K562 (cell line): Measurements from ENCODE around the gene AGPAT4. TPM values are rescaled to one million over a fixed set of nuclear protein-coding genes. Genes with fewer than 3 reads are reported as not detected.
A peak's percentile ranks its signal among the peaks of the same experiment; 100 is the strongest.

ENCODE experiments used
- ARHGAP35 ChIP-seq: fragments of 450-650 bp; IDR thresholded peaks from 2 replicates; pipeline ENCODE4 v1.6.1; 2018; ENCODE audit not compliant: partially characterized antibody
- BACH1 ChIP-seq: fragments of 200-800 bp; sonication (Bioruptor generic); IDR thresholded peaks from 2 replicates; pipeline ENCODE4 v1.6.1; 2016; ENCODE audit warnings: missing genetic modification characterization, missing compliant biosample characterization
- CBX2 ChIP-seq: fragments of 200-600 bp; sonication (generic); IDR thresholded peaks from one replicate; pipeline ENCODE4 v1.6.1; 2012; ENCODE audit warnings: mild to moderate bottlenecking, low read length, inconsistent platforms; ENCODE audit not compliant: insufficient read depth, poor library complexity, severe bottlenecking
- ELF1 ChIP-seq: fragments of 200-800 bp; sonication (Bioruptor generic); IDR thresholded peaks from 2 replicates; pipeline ENCODE4 v1.6.1; 2016; ENCODE audit warnings: missing genetic modification characterization, missing compliant biosample characterization
- ERF ChIP-seq: fragments of 450-650 bp; formaldehyde crosslinking; IDR thresholded peaks from 2 replicates; pipeline ENCODE4 v1.4.0; 2020; ENCODE audit warnings: mild to moderate bottlenecking, mixed read lengths
- RAD51 ChIP-seq: fragments of 450-650 bp; IDR thresholded peaks from 2 replicates; pipeline ENCODE4 v1.7.1; 2016; ENCODE audit warnings: low read depth, mild to moderate bottlenecking, borderline replicate concordance
- TAF15 ChIP-seq: fragments of 200-400 bp; formaldehyde crosslinking; IDR thresholded peaks from 2 replicates; pipeline ENCODE4 v1.6.1; 2017; ENCODE audit warnings: mild to moderate bottlenecking, low read depth, low read length, moderate library complexity
- ZBTB40 ChIP-seq, 2 experiments: fragments of 450-650 bp in 1 of 2; sonication (generic) in 1 of 2; formaldehyde crosslinking in 1 of 2; IDR thresholded peaks; 2 replicates each; pipeline versions ENCODE4 v1.7.1 to v1.9.0; 2016 to 2022; ENCODE audit warnings: inconsistent platforms in 1 of 2, mild to moderate bottlenecking in 1 of 2, missing genetic modification reagents in 1 of 2
- ZBTB43 ChIP-seq: sonication (generic); formaldehyde crosslinking; IDR thresholded peaks from 2 replicates; pipeline ENCODE4 v1.8.0; 2023; ENCODE audit warnings: mild to moderate bottlenecking, missing genetic modification reagents
- ZNF175 ChIP-seq: fragments of 200-800 bp; sonication (Bioruptor generic); IDR thresholded peaks from 2 replicates; pipeline ENCODE4 v1.6.1; 2016; ENCODE audit warnings: low read depth, mild to moderate bottlenecking, missing genetic modification characterization, missing compliant biosample characterization
- ZNF511 ChIP-seq: sonication (generic); formaldehyde crosslinking; IDR thresholded peaks from 2 replicates; pipeline ENCODE4 v1.8.0; 2022; ENCODE audit warnings: mild to moderate bottlenecking, missing genetic modification reagents
- ZNF695 ChIP-seq: fragments of 450-650 bp; formaldehyde crosslinking; IDR thresholded peaks from 2 replicates; pipeline ENCODE4 v1.4.0; 2020; ENCODE audit warnings: mild to moderate bottlenecking, moderate library complexity
- polyA plus RNA-seq, 8 experiments: library from polyadenylated mRNA; depleted of rRNA in 4 of 8; stranded (reverse) in 5 of 8; unstranded in 3 of 8; fragments of >200 nt; fragmentation: Nextera tagmentation in 2 of 8; fragmentation: Illumina TruSeq in 1 of 8; extraction: Ambion mirVana in 2 of 8; extraction: Trizol in 1 of 8; gene quantifications; 2 replicates each; pipeline versions ENCODE4 v1.2.1 to v1.2.3, GENCODE V29; 2011 to 2014; ENCODE audit warnings: inconsistent platforms in 1 of 8, missing spikeins in 1 of 8
- total RNA-seq, 7 experiments: library from RNA; depleted of rRNA in 6 of 7; stranded (reverse); fragments of >200 nt in 6 of 7; fragmentation: Illumina TruSeq in 2 of 7; extraction: Trizol in 2 of 7; gene quantifications; 2 replicates each; pipeline versions ENCODE4 v1.2.1 to v1.2.3, GENCODE V29; 2011 to 2021; ENCODE audit warnings: low replicate concordance in 1 of 7

Gene AGPAT4
- total and polyA plus RNA-seq, 9 of the 15 experiments (the other 6 are each of a cell fraction or from before 2014, with no cell fraction given): 2.2 to 15.0 (median 5.7) TPM

- TF ChIP-seq ZBTB43 (CRISPR knock-in tag): no peak
- 0 out of 2 replicates have a peak, but pooled peaks have one; percentile 24 for TF ChIP-seq ZBTB40 (IDR thresholded peaks at IDR 0.05)
- no peak for TF ChIP-seq ZBTB40 (CRISPR knock-in tag; IDR thresholded peaks at IDR 0.05)
- TF ChIP-seq ELF1 (tag): no peak
- TF ChIP-seq ERF (CRISPR knock-in tag): no peak
- TF ChIP-seq ZNF695: no peak
- TF ChIP-seq ARHGAP35: no peak
- no peak for TF ChIP-seq CBX2
- TF ChIP-seq ZNF175 (CRISPR knock-in tag): no peak
- no peak for TF ChIP-seq ZNF511 (CRISPR knock-in tag)
- TF ChIP-seq BACH1 (tag): no peak
- TF ChIP-seq RAD51: no peak
- no peak for TF ChIP-seq TAF15
Measured at GRCh38 chr6:161228921-161229591, 44.8 kb downstream of the AGPAT4 start (continued).
